Fibroblast of the aortic adventitia (primary cell): ENCODE results near the gene THADA. TPM values are rescaled to one million over a fixed set of nuclear protein-coding genes. Genes with fewer than 3 reads are reported as not detected.

Source experiments
- DNase-seq: peaks from one replicate; pipeline ENCODE4 v3.0.0-alpha.2; 2010; ENCODE audit warnings: low read depth
- H3K4me3 ChIP-seq: 2 replicates; pipeline ENCODE4 v1.5.1; 2011; ENCODE audit warnings: low read depth, mild to moderate bottlenecking, control low read depth, low read length, moderate library complexity
- total RNA-seq: library from RNA; depleted of rRNA; stranded (reverse); fragments of >200 nt; gene quantifications from 2 replicates; pipeline ENCODE4 v1.2.3, GENCODE V29; 2012; ENCODE audit warnings: low replicate concordance
- TF ChIP-seq, protein P1 (sequence below): IDR thresholded peaks from 2 replicates; pipeline ENCODE4 v1.5.1; 2011; ENCODE audit warnings: mild to moderate bottlenecking, low read length, control low read depth, inconsistent platforms; ENCODE audit not compliant: insufficient read depth

The THADA gene
- total RNA-seq, 1 donor = 34.6 TPM

GRCh38 chr2:43345391-43345813 is 250.4 kb downstream of the THADA start:
- TF ChIP-seq, protein P1, sequence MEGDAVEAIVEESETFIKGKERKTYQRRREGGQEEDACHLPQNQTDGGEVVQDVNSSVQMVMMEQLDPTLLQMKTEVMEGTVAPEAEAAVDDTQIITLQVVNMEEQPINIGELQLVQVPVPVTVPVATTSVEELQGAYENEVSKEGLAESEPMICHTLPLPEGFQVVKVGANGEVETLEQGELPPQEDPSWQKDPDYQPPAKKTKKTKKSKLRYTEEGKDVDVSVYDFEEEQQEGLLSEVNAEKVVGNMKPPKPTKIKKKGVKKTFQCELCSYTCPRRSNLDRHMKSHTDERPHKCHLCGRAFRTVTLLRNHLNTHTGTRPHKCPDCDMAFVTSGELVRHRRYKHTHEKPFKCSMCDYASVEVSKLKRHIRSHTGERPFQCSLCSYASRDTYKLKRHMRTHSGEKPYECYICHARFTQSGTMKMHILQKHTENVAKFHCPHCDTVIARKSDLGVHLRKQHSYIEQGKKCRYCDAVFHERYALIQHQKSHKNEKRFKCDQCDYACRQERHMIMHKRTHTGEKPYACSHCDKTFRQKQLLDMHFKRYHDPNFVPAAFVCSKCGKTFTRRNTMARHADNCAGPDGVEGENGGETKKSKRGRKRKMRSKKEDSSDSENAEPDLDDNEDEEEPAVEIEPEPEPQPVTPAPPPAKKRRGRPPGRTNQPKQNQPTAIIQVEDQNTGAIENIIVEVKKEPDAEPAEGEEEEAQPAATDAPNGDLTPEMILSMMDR = peak; percentile 28
- H3K4me3 ChIP-seq = no peak overlapping the region
- no peak for DNase-seq

DNA sequence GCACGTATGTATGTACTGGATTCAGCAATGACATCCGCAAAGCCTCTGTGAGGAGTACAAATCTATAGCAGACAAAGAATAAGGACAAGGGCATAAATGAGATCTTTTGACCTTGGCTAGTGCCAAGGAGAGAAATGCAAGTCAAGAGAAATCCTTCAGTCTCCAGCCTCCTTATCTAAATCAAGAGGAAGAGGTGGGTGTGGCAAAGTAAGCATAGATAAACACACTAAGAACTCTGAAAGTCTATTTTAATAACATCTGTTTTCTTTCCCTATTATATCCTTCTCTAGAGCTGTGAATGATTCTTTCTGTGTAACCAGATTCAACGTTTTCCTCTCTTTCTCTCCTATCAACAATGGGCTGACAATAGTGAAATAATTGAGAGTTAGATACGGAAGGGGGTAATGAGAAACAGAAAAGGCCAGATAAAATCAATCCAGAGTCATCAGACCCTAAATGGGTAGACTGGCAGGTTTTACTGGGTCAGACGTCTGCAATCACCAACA is 250.9 kb downstream of the THADA start:
- peak; percentile 57 for DNase-seq
- TF ChIP-seq, protein P1 = no peak
- H3K4me3 ChIP-seq = no peak overlapping the region

GRCh38 chr2:43343573-43344304 is 252.1 kb downstream of the THADA start:
- peak; percentile 98 for DNase-seq
- H3K4me3 ChIP-seq = no peak overlapping the region
- TF ChIP-seq, protein P1 = no peak

GRCh38 chr2:43341959-43342757 is 253.7 kb downstream of the THADA start:
- no peak for DNase-seq
- TF ChIP-seq, protein P1 = no peak

GRCh38 chr2:43340945-43341356 is 254.9 kb downstream of the THADA start:
- no peak overlapping the region for H3K4me3 ChIP-seq
- peak; percentile 83 for DNase-seq
- TF ChIP-seq, protein P1 = no peak

More at GRCh38 chr2:43341959-43342757, 253.7 kb downstream of the THADA start:
- H3K4me3 ChIP-seq = no peak overlapping the region

- H3K4me3 ChIP-seq = no peak overlapping the region
- TF ChIP-seq, protein P1 = no peak
- DNase-seq = peak; percentile 91
Observed at GRCh38 chr2:43340066-43340465, 255.8 kb downstream of the THADA start.
